ENCODE results near the gene GIMAP8.
A peak's percentile ranks its signal among the peaks of the same experiment; 100 is the strongest.
"Not testable (repeated sequence)": the region's sequence is repeated elsewhere in the genome, so short reads cannot be mapped to it uniquely, and the experiment has no call there.

Gene GIMAP8

DNA sequence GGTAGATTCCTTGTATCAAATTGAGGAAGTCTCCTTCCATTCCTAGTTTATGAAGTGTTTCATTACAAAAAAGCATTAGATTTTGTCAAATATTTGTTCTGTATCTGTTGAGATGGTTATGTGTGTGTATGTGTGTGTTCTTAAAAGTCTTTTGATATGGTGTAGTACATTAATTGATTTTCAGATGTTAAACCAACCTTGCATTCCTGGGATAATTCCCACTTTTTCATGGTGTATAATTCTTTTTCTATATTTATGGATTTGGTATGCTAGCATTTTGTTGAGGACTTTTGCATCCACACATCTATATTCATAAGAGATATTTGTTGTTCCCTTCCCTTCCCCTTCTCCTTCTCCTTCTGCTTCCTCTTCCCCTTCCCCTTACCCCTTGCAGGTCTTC is 8.9 kb upstream of the GIMAP8 start:
- no peak for DNase-seq

DNA sequence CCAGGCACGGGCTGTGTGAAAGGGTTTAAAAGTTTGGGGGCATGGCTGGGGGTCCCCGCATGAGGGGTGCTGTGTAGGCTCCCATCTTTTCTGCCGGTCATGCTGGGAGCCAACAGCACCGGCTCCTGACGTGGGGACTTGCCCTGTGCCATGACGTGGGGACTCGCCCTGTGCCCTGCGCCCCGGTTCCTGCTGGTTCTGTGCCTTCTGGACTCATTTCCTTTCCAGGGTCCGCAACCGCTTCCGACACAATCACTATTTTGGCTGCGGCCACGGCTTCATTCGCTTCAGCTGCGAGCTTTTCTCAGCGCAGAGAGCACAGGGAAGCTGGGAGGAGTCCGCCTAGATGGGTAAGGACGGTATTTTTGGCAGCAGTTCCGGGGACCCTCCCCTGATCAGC is 7.6 kb upstream of the GIMAP8 start:
- DNase-seq, result no peak

DNA sequence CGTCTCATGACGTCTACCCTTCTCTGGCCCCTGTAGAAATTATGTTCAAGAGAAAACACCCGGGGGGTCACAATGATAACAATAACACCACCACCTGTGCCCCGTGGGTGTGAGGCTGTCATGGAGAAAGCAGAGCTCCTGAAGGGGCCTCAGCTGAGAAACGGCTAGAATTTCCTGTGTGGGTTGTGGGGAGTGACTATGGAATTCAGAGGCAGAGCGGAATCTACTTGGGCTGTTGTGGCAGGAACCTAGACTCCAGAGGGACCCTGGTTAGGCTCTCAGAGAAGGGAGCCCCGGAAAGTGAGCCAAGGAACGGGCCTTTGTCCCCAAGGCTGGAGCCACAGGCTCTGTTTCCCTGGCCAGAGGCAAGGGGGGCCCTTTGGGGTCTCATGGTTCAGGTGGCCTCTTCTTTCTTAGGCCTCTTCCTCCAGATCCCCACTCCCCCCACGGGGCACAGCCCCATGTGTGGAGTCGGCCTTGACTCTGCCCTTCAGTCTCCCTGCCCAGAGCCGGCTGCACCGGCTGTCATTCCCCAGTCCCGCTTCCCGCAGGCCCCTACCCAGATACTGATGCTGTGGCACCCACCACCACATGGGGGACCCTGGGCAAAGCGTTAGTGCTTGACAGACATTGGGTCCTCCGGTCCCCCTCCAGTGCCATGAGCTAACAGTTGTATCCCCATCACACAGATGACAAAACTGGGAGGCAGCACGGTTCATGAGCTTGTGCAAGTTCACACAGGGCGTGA is 6.5 kb upstream of the GIMAP8 start:
- no peak for DNase-seq

DNA sequence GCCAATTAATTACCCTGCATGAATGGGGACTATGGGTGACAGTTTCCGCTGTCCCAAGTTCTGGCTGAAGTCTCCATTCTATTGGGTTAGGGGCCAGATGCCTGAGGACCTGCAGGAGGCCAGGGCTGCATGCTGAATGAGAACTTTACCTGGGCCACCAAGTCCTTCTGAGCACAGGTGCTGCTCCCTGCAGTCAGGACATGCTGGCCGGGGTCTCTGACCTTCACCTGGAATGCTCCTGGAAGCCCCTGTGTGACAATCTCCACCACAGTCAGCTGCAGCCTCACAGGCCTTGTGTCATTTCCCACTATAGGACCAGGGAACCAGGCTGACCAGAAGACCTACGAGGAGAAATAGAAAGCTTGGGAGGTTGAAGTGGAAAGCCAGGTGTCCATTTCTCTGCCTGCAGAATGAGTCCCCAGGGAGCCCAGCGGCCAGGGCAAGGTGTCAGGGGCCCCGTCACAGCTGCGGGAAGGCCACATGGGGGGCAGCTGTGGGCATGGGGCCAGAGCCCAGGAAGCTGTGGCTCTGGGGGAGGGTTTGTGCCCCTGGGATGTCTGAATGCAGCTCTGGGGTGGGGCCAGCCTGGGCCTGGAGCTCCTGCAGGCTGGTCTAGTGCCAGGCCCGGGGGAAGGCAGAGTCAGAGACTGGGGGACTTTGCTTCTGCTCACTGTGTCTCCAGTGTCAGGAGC is 5.6 kb upstream of the GIMAP8 start:
- DNase-seq, result no peak

GRCh38 chr7:150446288-150446938 is 4.0 kb upstream of the GIMAP8 start:
- no peak for DNase-seq

GRCh38 chr7:150447966-150448788 is 2.3 kb upstream of the GIMAP8 start:
- no peak for DNase-seq

DNA sequence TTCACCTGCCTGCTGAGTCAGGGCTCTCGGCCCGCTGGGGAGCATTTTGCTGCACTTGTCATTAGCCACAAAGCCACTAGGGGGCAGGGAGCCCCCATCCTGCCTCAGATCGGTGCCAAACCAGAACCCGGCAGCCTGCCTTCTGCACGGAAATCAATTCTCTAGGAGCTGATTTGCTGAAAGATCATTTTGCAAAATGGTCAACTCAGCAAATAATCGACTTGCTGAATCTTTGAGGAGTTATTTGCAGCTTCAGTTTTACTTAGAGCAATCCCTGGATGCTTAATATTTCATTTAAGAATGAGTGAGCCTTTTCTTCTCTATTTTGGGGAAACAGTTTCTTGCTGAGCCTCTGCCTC is 1.7 kb upstream of the GIMAP8 start:
- DNase-seq, result peak; percentile 83

DNA sequence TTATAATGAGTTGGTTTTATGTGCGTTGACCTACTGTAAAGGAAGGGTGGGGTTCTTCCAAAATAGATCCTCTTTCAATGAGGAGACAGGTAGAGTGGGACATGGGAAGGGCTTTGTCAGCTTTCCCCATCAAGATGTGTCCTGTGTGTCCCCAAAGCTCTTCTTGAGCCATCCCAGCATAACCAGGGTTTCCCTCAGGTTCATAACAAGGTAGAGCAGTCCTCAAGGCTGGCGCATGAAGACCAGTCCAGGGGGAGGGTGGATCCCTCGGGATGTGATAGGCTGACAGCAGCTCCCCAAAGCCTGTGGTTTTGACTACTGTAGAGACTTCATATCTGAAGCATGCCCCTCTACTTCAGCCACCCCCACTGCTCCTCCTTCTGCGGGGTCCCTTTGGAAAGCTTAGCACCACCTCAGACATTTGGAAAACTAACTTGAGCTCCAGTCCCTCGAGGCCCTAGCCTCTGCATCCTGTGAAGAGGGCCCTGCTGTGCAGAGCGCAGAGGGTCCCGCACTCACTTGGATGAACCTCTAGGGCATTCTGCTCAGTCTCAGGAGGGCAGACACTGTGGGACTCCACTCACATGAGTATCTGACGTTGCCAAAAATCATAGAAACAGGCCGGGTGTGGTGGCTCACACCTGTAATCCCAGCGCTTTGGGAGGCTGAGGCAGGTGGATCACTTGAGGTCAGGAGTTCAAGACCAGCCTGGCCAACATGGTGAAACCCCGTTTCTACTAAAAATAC is 1.1 kb upstream of the GIMAP8 start:
- DNase-seq, result no peak

DNA sequence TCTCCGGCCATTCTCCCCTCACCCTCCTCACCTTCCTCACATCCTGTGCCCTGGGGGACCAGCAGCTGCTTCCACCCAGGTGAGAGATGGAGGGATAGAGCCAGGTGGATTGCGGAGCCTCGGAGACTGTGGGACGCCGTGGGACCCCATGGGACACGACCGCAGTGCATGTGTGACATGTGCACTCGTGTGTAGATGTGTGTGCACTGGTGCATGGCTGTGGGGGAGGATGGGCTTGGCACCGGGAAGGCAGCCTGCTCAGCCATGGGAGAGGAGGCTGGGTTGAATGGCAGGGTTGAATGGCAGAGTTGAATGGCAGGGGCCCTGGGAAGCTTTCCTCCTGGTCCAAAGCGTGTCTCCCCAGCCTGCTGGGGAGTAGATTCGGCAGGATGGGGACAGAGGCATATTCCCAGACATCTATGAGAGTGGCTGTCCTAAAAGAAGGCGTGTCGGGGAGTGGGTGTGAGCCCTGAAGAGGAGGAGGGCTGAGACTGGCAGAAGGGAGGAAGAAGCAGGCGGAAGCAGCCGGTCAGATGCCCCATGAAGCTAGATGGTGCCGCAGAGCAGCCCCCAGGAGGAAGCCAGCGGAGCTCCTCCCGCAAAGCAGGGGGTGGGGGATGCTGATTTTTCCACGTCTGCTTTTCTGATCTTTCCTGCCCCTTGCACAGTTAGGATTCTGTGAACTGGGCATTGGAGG is 815 bp downstream of the GIMAP8 start:
- peak; percentile 53 for DNase-seq

GRCh38 chr7:150451833-150452461 is 1.5 kb downstream of the GIMAP8 start:
- no peak for DNase-seq

- DNase-seq, result no peak
Observed at GRCh38 chr7:150453181-150453580, 2.8 kb downstream of the GIMAP8 start.

DNA sequence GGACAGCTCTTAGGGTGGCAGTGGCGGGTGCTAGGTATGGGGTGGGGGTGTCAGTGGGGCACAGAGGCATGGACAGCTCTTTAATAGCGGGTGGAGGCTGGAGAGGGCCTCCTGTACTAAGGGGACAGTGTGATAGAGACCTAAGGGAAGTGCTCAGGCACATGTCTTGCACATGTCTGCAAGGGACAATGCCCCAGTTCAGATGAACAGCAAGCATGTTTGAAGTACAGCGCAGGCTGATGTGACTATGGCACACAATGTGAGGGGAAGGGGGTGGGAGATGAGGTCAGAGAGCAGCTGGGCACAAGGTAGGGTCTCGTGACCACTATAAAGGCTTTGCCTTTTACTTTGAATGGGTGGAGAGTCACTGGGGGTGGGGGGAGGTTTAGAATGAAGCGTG is 3.5 kb downstream of the GIMAP8 start:
- DNase-seq, result no peak

- DNase-seq, result not testable (repeated sequence)
Observed at GRCh38 chr7:150457064-150457463, 6.6 kb downstream of the GIMAP8 start.

DNA sequence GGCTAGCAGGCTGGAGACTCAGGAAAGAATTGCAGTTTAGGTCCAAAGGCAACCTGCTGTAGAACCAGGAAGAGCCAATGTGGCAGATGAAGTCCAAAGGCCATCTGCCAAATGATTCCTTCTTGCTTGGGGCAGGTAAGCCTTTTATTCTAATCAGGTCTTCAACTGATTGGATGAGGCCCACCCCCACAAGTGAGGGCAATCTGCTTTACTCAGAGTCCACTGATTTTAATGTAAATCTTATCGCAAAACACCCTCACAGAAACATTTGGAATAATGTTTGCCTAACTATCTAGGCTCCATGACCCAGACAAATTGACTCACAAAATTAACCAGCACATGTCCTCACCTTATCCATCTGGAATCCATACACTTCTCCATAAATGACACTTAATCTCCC is 7.8 kb downstream of the GIMAP8 start:
- no peak for DNase-seq

DNA sequence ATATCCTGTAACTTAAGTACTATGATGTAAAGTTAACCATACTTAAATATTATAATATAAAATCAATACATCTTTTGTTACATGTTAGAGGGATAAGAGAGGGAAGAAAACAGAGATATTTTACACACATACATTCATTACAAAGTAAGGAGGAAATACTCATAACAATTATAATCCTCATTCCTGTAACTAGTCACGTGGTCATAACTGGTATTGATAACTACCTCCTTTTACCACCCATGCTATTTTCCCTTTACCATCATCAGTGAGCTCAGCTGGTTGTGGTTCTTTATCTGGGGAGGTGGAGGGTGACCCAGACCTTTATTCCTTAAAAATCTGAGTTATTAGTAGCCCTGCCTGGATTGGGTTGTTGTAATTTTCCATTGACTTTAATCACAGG is 8.3 kb downstream of the GIMAP8 start:
- no peak for DNase-seq

DNA sequence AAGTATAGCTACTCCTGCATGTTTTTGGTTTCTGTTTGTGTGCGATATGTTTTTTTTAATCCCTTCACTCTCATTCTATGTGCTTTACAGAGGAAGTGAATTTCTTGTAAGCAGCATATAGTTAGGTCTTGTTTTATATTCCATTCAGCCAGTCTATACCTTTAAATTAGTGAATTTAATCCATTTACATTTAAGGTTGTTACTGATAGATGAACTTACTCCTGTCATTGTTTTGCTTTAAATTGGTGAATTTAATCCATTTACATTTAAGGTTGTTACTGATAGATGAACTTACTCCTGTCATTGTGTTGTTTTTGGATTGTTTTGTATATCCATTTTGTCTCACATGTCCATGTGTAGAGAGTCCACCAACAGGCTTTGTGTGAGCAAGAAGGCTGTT is 11.1 kb downstream of the GIMAP8 start:
- DNase-seq, result no peak

- no peak for DNase-seq
Observed at GRCh38 chr7:150462413-150462812, 12.0 kb downstream of the GIMAP8 start.

GRCh38 chr7:150463461-150463860 is 13.0 kb downstream of the GIMAP8 start:
- DNase-seq, result no peak

DNA sequence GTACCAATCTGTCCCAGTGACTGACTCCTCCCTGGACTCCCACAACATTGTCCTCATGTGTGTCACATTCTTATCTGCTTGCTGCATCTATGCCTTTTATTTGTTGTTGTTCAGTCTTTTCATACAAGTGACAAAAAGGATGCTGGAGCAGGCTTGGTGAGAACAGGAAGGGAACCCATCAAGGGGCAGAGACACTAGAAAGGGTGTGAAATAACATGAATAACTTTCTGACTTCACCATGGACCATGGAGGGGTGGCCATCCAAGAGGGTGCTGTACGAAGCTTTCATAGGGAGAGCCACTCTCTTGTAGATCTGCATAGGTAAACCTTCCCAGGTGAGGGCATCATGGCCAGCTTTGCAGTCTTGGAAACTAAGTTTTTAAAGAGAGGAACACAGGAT is 14.5 kb downstream of the GIMAP8 start:
- no peak for DNase-seq

DNA sequence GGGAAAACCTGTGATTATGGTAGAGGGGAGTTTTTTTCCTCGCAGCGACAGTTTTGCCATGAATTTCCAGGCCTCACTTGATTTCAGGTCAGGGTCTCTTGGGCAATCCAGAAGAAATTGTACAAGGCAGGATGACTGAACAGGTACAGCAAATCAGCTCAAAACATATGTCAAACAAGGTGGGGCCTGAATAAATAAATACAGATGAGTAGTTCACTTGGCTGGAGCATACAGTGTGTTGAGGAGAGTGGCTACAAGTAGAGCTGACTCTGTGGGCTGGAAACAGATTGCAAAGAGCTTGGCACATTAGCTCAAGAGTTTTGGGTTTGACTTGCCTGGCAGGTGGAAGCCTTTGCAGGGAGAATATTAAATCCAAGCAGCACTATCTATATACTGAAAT is 15.0 kb downstream of the GIMAP8 start:
- DNase-seq, result no peak

- DNase-seq, result no peak
Observed at GRCh38 chr7:150466477-150466876, 16.0 kb downstream of the GIMAP8 start.

GRCh38 chr7:150468241-150468640 is 17.8 kb downstream of the GIMAP8 start:
- no peak for DNase-seq

Data from stimulated activated CD4-positive, alpha-beta T cell treated with anti-CD3 and anti-CD28 coated beads, Interleukin-12 subunit alpha, Interleukin-12 subunit beta, amount 100 ng/mL, for 4 hours (primary cell).